NOMO-1 (cell line): ENCODE results near the gene C4A.
"Not testable (repeated sequence)": the region's sequence is repeated elsewhere in the genome, so short reads cannot be mapped to it uniquely, and the experiment has no call there.

Experiments
- DNase-seq, 2 experiments: peaks; one replicate each; lab custom pipeline; 2025; ENCODE audit not compliant: unreplicated experiment in 2 of 2; lab: John Stamatoyannopoulos, UW

The C4A gene

DNA sequence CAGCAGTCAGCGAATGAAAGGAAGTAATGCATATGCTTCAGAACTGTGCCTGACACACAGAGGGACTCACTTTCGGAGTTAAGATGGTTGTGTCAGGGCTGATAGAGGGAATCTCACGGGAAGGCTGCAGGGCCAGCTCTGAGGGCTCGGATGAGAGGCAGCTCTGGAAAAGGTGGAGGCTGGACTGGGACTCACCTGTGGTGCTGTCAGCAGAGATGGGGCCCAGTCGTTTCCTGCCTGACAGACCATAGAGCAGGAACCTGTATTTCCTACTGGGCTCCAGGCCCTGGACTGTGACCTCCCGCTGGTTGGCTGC, 65.6 kb downstream of the C4A start:
- no peak for DNase-seq

DNA sequence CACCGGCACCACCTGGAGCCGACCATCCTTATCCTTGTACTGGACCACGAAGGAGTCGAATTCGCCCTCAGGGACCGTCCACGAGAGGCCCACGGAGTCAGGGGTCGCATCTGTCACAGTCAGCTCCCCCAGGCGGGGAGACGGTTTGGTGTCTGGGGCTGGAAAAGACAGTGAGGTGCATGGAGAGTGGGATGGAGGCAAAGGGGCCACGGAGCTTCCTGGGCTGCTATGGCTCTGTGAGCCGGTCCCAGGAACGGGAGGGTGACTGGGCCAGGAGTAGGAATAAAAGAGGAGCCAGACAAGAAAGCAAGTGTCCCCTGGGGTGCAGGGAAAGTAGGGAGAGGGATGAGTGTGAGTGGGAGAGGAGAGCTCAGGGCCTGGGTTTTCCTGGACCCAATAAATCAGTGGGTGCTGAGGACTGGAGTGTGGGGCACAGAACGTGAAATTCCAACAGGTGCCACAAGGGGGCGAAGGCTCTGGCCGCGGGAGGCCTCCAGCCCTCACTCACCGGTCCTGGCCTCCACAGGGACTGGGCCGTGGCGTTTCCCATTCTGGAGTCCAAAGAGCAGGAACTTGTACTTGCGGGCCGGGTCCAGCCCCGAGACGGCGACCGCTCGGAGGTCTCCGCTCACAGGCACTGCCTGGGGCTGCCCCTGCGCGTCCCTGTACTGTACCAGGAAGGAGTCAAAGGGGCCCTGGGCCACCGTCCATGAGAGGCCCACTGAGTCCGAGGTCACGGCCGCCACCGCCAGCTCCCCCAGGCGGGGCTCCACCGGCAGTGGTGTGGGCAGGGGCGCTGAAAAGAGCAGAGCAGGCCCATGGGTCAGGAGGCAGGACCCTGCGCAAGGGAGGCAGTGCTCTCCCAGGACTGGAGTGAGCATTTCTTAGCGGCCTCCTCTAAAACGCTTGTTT, 66.3 kb downstream of the C4A start:
- DNase-seq, result peak; percentile 21 to 37

GRCh38 chr6:32049149-32049548, 67.3 kb downstream of the C4A start:
- DNase-seq, result not testable (repeated sequence)

GRCh38 chr6:32049736-32050135, 67.9 kb downstream of the C4A start:
- DNase-seq, result not testable (repeated sequence)

DNA sequence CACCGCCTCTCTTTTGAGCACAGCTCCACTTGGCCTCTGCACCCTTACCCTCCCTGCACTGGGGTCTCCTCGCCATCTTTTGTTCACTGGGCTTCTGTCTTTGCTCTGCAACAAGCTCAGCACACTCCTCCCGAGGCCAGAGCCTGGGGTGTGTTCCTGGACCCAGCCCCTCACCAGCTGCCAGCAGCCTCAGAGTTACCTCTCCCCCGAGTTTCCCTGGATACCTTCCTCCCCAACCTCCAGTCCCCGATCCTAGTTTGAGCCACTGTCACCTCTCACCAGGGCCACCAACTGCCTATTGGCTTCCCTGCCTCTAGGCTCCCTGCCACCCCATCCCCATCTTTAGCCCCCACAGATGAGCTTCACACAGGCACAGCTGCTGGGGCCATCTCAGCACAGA, 68.7 kb downstream of the C4A start:
- DNase-seq, result no peak
